ENCODE data around the gene TM6SF1.

DNA sequence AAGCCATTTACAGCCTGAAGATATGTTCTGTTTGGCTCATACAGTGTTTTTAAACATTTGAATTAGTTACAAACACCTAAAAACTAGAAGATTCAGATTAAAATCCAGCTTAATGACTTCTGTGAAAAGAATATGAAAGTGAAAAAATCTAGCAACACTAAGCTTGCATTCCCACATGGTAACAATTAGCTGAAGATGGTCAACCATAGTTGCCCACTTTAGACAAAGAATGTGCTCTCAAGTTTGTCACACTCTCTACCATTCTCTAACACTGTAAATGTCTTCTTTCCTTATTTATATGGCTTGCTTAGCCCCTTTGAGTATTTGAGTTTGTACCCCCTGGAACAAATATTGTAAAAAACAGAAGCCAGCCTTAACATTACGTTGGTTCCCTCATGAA, 67.4 kb downstream of the TM6SF1 start:
- TF ChIP-seq, protein P1, sequence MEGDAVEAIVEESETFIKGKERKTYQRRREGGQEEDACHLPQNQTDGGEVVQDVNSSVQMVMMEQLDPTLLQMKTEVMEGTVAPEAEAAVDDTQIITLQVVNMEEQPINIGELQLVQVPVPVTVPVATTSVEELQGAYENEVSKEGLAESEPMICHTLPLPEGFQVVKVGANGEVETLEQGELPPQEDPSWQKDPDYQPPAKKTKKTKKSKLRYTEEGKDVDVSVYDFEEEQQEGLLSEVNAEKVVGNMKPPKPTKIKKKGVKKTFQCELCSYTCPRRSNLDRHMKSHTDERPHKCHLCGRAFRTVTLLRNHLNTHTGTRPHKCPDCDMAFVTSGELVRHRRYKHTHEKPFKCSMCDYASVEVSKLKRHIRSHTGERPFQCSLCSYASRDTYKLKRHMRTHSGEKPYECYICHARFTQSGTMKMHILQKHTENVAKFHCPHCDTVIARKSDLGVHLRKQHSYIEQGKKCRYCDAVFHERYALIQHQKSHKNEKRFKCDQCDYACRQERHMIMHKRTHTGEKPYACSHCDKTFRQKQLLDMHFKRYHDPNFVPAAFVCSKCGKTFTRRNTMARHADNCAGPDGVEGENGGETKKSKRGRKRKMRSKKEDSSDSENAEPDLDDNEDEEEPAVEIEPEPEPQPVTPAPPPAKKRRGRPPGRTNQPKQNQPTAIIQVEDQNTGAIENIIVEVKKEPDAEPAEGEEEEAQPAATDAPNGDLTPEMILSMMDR (IDR thresholded peaks at IDR 0.05), result no peak
- no peak for TF ChIP-seq ZFX (IDR thresholded peaks at IDR 0.05; ENCODE audit: borderline replicate concordance)
